Suppressor macrophage treated with lipopolysaccharide for 1 hour (primary cell): ENCODE measurements around the gene MRPL39.

Experiments used
- DNase-seq, 3 donors: peaks; one replicate each; pipeline ENCODE4 v3.0.0-alpha.2; 2020 to 2022

MRPL39 gene

DNA sequence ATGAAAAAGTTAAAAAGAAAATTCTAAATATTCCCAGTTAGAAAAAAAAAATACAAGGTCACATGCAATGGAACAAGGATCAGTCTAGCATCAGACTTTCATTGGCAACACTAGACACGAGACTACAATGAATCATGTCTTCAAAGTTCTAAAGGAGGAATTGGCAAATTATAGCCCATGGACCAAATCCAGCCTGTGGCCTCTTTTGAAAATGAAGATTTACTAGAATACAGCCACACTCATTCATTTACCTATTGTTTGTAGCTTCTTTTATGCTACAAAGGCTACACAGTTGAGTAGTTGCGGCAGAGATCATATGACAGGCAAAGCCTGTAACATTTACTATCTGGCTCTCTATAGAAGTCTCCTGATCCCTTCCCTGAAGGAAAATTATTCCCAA is 71.4 kb downstream of the MRPL39 start:
- DNase-seq = peak in 1 of 3 donors; percentile 13
